NCI-H1694 (cell line): ENCODE results near the gene ZNF20.

Experiments
- DNase-seq: peaks from one replicate; lab custom pipeline; 2025; lab: John Stamatoyannopoulos, UW

Gene ZNF20

GRCh38 chr19:12139885-12140544 is at the start of gene ZNF20:
ZNF20 (minus strand) TSS chr19:12140350; CDS start chr19:12140182, 168 bp downstream.
- DNase-seq, result no peak

- DNase-seq, result no peak
These were observed 47.5 kb upstream of the ZNF20 start for GRCh38 chr19:12187625-12188024.

- no peak for DNase-seq
These were observed 40.2 kb upstream of the ZNF20 start for GRCh38 chr19:12180377-12180776.

- no peak for DNase-seq
These were observed 26.5 kb upstream of the ZNF20 start for GRCh38 chr19:12166626-12167025.

- DNase-seq, result no peak
These were observed 23.7 kb upstream of the ZNF20 start for GRCh38 chr19:12163826-12164225.

- peak; percentile 83 for DNase-seq
These were observed 23.0 kb upstream of the ZNF20 start, which contains the start of gene ZNF136 for GRCh38 chr19:12162882-12163806. ZNF136 (plus strand) TSS chr19:12163096; CDS start chr19:12163204, 108 bp downstream.

- no peak for DNase-seq
These were observed 22.3 kb upstream of the ZNF20 start for GRCh38 chr19:12162513-12162881.

GRCh38 chr19:12159773-12160414 is 19.7 kb upstream of the ZNF20 start:
- DNase-seq, result no peak

- DNase-seq, result peak; percentile 43
These were observed 16.3 kb upstream of the ZNF20 start, which contains the start of gene ZNF625 for GRCh38 chr19:12156223-12157058. ZNF625 (minus strand) TSS chr19:12156734; CDS start chr19:12156558, 176 bp downstream.

GRCh38 chr19:12155324-12155860 is 15.2 kb upstream of the ZNF20 start:
- no peak for DNase-seq

GRCh38 chr19:12145348-12145747 is 5.2 kb upstream of the ZNF20 start:
- DNase-seq, result no peak

GRCh38 chr19:12141405-12141736 is 1.2 kb upstream of the ZNF20 start:
- DNase-seq, result no peak

GRCh38 chr19:12140545-12141404 is 625 bp upstream of the ZNF20 start:
- DNase-seq, result peak; percentile 4

- no peak for DNase-seq
These were observed 881 bp downstream of the ZNF20 start for GRCh38 chr19:12139269-12139668.

GRCh38 chr19:12137221-12137940 is 2.8 kb downstream of the ZNF20 start:
- DNase-seq, result no peak

GRCh38 chr19:12133069-12133468 is 7.1 kb downstream of the ZNF20 start:
- DNase-seq, result no peak

- DNase-seq, result no peak
These were observed 13.4 kb downstream of the ZNF20 start for GRCh38 chr19:12126707-12127106.

GRCh38 chr19:12117201-12117970 is 22.8 kb downstream of the ZNF20 start:
- DNase-seq, result no peak

- no peak for DNase-seq
These were observed 27.0 kb downstream of the ZNF20 start for GRCh38 chr19:12113121-12113520.
